ENCODE measurements around the gene SLC35A1.
"Not testable (repeated sequence)": the region's sequence is repeated elsewhere in the genome, so short reads cannot be mapped to it uniquely, and the experiment has no call there.

The SLC35A1 gene

GRCh38 chr6:87472525-87473418 is at the start of gene SLC35A1:
Gene SLC35A1 (plus strand): TSS chr6:87472974. CDS start chr6:87473004, 30 bp downstream.
- peak; percentile 78 for DNase-seq (ENCODE audit: low read depth)

GRCh38 chr6:87426789-87427188 is 46.0 kb upstream of the SLC35A1 start:
- DNase-seq (ENCODE audit: low read depth): no peak

DNA sequence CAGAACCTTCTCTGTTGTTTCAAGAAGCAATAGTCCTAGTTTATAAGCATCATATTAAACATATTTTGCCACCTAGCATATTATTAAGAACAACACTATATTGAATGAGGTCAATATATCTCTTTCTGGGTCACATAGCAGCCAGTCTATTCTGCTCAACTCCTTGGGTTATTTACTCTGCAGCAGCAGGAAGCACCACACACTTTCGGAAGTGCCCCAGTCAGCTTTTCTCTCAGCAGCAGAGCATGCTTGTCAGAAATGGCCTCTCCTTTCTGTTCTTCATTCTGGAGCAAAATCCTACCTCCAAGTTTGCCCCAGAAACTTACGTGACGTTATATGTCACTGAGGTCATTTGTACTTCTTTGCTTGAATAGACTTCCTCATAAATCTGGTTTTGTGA is 42.3 kb upstream of the SLC35A1 start:
- no peak for DNase-seq (ENCODE audit: low read depth)

DNA sequence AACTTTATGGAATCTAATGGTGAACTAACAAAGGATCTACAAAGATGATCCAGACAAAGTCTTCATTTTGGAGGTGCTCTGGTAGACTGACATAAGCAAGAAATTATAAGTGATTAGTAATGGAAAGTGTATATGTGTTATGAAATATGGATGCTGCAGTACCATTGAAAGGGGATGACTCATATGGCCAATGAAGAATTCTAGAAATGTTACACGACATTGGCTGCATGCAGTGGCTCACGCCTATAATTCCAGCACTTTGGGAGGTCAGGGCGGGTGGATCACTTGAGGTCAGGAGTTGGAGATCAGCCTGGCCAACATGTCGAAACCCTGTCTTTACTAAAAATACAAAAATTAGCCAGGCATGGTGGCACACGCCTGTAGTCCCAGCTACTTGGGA is 41.5 kb upstream of the SLC35A1 start:
- DNase-seq (ENCODE audit: low read depth): no peak

GRCh38 chr6:87436435-87436834 is 36.3 kb upstream of the SLC35A1 start:
- DNase-seq (ENCODE audit: low read depth): peak; percentile 12

DNA sequence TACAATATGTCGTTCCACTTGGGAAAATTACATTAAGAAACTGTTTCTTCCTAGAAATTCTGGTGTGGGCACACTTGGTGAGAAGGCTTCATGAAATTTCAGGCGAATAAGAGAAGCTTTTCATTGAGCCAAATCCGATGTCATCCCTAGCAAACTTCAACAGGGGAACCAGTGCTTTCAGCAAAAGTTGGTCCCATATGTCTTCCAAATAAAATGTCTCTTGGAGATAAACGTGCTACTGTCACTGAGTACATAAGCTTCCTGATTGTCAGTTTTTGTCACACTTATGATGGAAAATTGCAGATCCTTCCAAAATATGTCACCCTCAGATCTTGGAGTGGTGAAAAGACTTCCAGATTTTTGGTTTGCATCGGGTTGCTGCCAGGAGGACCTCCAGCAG is 31.1 kb upstream of the SLC35A1 start:
- no peak for DNase-seq (ENCODE audit: low read depth)

GRCh38 chr6:87444362-87444761 is 28.4 kb upstream of the SLC35A1 start:
- DNase-seq (ENCODE audit: low read depth): no peak

DNA sequence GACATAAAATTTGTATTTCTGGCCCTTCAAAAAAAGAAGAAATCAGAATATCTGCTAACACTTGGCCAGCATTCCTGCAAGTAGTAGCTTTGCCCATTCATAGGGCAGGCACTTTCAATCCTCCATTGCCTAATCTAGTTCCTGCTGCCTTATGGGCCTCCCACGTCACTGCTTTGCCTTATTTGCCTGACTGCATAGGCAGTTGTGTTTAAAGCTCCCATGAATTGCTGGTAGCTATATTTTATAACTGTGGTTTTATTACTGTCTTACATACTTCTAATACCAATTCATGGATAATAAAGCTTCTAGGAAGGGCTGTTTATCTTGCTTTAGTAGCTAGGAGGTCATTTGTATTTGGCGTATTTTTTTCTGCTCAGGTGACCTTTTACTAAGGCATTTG is 7.7 kb upstream of the SLC35A1 start:
- no peak for DNase-seq (ENCODE audit: low read depth)

DNA sequence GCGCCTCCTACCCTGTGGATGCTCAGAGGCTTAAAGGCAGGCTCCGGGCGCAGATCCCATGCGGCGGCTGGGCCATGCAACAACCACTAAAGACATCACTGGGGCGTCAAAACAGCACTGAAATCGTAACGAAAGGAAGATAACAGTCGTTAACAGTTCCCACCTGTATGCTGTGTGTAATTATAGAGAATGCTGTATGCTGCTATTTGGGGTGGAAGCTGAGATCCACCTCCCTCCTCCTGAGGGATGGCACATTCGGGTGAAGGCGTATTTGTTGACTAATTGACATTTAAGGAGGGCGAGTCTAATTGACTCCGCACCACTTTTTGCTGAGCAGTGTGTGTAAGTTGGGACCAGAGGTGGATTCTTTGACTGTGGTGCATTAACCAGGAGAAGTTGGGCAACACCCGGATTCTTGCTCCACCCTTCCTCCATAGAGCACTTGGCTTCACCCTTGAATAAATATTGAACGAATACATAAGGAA is 687 bp downstream of the SLC35A1 start:
- peak; percentile 42 for DNase-seq (ENCODE audit: low read depth)

DNA sequence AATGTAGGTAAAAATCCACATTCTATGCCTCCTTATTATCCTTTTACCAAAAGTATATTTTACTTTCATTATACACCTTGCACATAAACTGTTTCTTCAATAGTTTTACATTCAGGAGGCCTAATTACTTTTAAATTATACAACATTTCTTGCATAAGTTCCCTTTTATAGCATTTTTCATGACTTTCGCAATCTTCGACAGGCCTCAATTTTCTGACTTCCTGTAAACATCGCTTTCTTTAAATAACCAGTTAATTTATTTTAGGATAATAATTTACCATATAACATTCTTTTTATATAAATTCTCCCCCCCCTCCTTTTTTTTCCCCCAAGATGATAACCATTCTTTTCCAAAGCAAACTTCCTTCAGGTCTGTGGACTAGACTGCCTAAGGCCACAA is 9.2 kb downstream of the SLC35A1 start:
- DNase-seq (ENCODE audit: low read depth): no peak

GRCh38 chr6:87482366-87482765 is 9.6 kb downstream of the SLC35A1 start:
- DNase-seq (ENCODE audit: low read depth): no peak

GRCh38 chr6:87483929-87484328 is 11.2 kb downstream of the SLC35A1 start:
- no peak for DNase-seq (ENCODE audit: low read depth)

DNA sequence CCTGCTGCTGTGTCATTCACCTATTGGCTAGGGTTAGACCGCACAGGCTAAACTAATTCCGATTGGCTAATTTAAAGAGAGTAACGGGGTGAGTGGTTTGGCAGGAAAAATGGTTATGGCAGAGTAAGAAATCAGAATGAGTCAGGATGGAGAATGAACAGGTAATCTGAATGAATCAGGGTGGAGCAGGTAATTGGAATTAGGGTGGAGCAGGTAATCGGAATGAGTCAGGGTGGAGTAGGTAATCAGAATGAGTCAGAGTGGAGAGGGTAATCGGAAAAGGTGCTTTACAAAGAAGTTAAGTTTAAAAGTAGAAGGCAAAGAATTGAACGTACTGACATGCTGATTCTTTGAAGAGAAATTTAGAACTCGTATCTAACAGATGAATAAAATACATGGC is 11.7 kb downstream of the SLC35A1 start:
- no peak for DNase-seq (ENCODE audit: low read depth)

DNA sequence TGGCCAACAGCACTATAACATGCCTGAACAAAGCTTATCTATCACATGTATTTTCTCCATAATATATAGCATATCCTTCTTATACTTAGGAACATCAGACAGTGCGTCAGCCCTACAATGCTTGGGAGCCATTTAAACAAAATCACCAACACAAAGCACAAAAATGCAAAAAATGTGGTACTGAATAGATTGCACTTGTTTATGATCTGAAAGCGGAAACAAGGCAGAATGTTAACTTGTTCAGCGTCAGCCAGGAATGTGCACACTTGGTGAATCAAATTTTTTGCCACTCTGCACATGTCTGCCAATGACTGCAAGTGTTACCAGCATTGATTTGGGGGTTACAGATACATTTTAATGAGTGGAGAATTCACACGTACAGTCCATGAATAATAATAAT is 14.8 kb downstream of the SLC35A1 start:
- DNase-seq (ENCODE audit: low read depth): no peak

GRCh38 chr6:87489326-87489725 is 16.6 kb downstream of the SLC35A1 start:
- not testable (repeated sequence) for DNase-seq (ENCODE audit: low read depth)

DNA sequence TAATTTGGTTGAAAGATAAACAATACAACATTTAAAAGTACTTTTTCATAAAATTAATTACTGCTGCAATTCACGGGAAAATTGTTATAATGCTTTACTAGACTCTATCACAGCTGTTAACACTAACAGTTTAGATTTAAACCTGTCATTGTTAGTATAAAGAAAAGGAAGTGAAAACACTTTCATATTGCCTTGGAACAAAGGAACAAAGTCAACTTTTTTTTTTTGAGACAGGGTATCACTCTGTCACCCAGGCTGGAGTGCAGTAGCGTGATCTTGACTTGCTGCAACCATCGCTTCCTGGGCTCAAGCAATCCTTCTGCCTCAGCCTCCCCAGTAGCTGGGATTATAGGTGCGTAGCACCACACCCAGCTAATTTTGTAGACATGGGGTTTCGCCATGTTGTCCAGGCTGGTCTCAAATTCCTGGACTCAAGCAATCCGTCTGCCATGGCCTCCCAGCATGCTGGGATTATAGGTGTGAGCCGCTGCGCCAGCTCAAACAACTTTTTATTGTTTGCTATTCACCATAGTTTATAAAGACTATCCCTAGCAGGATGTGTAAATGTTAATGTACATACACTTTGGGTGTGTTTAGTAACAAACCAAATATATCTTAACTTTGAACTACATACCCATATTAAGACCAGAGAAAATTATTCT is 22.1 kb downstream of the SLC35A1 start:
- no peak for DNase-seq (ENCODE audit: low read depth)

- DNase-seq (ENCODE audit: low read depth): no peak
These were observed 25.3 kb downstream of the SLC35A1 start for GRCh38 chr6:87498048-87498447.

DNA sequence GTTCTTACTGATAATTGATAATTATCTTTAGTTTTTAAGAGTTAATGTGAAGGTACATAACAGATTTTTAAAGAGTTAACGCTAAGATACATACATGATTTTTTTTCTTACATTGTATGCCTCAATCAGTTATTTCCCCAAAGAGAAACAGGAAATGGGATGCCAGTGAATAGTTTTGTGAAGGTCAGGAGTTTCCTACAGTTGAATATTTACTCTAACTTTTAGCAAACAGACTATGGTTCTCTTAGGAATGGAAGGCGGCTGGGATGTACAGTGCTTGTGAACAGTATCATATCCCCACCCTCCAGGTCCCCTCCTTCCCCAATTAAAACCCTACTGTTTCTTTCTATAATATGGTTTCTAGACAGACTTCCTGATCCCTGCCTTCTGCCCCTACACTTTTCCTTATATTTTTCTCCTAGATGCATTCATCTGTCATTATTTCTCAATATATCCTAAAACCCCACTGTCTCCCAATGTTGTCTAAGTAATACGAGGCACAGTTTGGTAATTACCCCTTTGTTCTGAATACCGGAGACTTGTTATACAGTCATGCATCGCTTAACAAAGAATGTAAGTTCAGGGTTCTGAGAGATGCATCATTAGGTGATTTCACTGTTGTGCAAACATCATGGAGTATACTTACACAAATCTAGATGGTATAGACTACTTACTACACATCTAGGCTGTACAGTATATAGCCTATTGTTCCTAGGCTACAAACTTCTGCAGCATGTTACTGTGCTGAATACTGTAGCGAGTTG is 29.2 kb downstream of the SLC35A1 start:
- DNase-seq (ENCODE audit: low read depth): no peak

DNA sequence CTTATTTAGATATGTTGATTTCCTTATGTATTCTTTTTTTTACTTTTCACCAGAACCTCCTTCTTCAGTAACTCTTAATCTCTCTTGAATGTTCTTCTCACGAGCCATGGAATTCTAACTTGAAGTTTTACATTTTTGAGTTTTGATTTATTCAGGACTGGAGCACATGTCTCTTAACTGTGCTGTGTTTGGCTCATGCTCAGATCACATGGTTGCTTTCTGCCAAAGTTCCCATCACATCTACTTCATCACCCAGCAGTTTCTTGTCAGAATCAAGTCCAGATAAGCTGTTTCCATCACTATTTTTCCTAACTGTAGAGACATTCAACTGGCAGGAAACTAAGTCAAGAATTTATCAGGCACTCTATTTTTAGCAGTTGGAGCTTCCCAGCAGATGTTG is 31.7 kb downstream of the SLC35A1 start:
- no peak for DNase-seq (ENCODE audit: low read depth)

GRCh38 chr6:87514831-87515230 is 42.1 kb downstream of the SLC35A1 start:
- no peak for DNase-seq (ENCODE audit: low read depth)

DNA sequence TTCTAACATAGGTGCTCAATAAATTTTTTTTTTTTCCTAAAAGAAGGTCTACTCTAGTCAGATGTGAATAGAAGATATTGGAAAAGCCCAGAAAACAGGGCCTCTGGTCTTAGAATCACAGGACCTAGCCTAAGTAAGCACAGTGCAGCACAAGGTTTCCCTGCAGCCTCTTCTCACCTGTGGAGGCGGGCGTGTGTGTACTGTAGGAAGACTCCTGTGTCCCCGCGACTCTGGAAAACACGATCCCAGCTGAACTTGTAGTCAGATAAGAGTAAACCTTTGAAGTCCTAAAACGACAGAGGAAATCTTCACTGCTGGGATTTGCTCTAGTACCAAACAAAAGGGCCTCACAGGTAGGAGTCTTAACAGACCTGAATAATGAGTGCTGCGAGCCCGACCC is 45.7 kb downstream of the SLC35A1 start:
- DNase-seq (ENCODE audit: low read depth): no peak

- DNase-seq (ENCODE audit: low read depth): no peak
These were observed 49.9 kb downstream of the SLC35A1 start for GRCh38 chr6:87522686-87523085.

- DNase-seq (ENCODE audit: low read depth): no peak
These were observed 56.4 kb downstream of the SLC35A1 start for GRCh38 chr6:87529221-87529620.

All from activated T-cell treated with anti-CD3 and anti-CD28 coated beads for 1 hour (primary cell).